Epithelial cell of proximal tubule (primary cell): Measurements from ENCODE around the gene LGI4. TPM values are rescaled to one million over a fixed set of nuclear protein-coding genes. Genes with fewer than 3 reads are reported as not detected.

ENCODE experiments used
- DNase-seq: peaks from one replicate; pipeline ENCODE4 v3.0.0-alpha.2; 2011; ENCODE audit warnings: low read depth
- H3K4me3 ChIP-seq: 2 replicates; pipeline ENCODE4 v1.5.1; 2011; ENCODE audit warnings: low read depth, mild to moderate bottlenecking, low read length
- total RNA-seq: library from RNA; depleted of rRNA; stranded (reverse); fragments of >200 nt; gene quantifications from 2 replicates; pipeline ENCODE4 v1.2.3, GENCODE V29; 2015
- TF ChIP-seq, protein P1 (sequence below): conservative IDR thresholded peaks from 2 replicates; pipeline ENCODE4 v1.5.1; 2012; ENCODE audit warnings: low read depth, mild to moderate bottlenecking, low read length

Gene LGI4
- total RNA-seq, 1 donor from 2014 or later: not detected

- TF ChIP-seq, protein P1, sequence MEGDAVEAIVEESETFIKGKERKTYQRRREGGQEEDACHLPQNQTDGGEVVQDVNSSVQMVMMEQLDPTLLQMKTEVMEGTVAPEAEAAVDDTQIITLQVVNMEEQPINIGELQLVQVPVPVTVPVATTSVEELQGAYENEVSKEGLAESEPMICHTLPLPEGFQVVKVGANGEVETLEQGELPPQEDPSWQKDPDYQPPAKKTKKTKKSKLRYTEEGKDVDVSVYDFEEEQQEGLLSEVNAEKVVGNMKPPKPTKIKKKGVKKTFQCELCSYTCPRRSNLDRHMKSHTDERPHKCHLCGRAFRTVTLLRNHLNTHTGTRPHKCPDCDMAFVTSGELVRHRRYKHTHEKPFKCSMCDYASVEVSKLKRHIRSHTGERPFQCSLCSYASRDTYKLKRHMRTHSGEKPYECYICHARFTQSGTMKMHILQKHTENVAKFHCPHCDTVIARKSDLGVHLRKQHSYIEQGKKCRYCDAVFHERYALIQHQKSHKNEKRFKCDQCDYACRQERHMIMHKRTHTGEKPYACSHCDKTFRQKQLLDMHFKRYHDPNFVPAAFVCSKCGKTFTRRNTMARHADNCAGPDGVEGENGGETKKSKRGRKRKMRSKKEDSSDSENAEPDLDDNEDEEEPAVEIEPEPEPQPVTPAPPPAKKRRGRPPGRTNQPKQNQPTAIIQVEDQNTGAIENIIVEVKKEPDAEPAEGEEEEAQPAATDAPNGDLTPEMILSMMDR: no peak
- DNase-seq: no peak
- H3K4me3 ChIP-seq: no peak overlapping the region
Observed at GRCh38 chr19:35116072-35116801, 18.6 kb downstream of the LGI4 start.

DNA sequence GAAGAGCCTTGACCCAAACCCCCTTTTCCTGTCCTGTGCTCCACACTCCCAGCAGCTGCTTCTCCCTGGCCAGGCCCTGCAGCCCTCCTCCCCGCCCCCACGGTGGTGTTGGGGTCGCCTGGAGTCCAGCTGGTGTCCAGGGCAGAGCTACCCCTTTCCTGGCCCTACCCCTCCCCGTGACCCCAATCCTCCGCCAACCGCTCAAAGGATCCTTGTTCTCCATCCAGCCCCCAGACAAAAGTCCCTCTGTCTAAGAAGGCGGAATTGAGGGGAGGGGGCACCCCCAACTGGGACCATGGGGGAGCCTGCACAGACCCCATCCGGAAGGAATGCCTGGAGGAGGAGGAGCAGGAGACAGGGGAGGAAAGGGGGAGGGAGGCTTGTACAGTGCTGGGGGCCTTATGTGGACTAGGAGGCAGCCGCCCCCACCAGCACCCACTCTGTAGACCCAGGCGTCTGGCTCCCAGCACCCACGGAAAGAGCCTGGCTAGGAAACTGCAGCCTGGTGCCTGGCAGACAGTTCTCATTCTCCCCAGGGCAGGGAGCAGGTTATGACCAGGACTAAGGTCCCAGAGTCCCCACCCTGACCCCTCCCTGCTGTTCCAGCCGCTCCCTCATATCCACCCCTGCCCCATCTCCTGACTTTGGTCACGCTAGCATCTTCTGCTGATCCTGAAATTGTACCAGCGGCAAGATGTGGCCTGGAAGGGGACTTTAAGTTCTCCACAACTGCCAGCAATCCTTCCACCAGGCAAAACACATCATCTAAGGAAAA, 19.5 kb downstream of the LGI4 start, which contains the start of gene FXYD3:
FXYD3 (plus strand) TSS at position 647 of the 775 bp plus-strand sequence. CDS start 3,554 bp downstream, outside the sequence.
- TF ChIP-seq, protein P1: no peak
- no peak for DNase-seq
- no peak within 1 kb of the TSS for H3K4me3 ChIP-seq

DNA sequence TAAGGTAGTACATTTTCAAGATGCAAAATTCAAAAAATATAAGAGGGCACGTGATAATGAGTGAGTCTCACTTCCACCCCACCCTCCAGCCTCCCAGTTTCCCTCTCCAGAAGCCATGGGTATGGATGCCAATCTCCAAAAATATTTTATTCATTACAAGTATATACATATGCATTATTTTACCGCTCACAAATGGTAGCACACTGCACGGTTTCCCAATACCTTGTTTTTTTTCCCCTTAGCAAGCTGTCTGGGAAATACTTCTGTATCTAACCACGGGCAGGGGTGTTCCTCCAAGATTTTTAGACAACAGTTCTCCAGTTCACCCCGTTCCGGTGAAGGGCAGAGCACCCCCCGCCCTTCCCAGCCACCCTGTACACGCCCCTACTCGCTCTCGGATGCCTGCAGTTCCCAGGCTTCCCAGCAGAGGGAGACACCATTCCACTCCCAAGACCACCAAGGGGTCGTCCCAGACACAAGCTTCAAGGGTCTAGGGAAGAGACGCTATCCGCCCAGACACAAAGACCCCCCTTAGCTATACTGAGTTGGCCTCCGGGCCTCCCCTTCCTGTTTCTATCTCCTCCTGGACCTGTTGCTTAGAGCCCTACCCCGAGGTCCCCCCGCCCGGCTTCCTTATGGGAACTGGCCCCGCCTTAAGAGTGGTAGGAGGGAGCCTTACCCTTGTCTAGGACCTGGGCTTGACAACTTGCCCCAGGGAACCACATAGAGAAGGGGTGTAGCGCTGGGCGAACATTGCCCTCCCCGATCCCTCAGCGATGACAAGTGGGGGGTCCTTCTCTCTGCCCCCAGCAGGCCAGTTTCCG, 20.3 kb downstream of the LGI4 start:
- no peak overlapping the region for H3K4me3 ChIP-seq
- TF ChIP-seq, protein P1: peak; percentile 97
- no peak for DNase-seq

- DNase-seq: no peak
- TF ChIP-seq, protein P1: no peak
- H3K4me3 ChIP-seq: no peak overlapping the region
Observed at GRCh38 chr19:35112995-35113688, 21.7 kb downstream of the LGI4 start.

DNA sequence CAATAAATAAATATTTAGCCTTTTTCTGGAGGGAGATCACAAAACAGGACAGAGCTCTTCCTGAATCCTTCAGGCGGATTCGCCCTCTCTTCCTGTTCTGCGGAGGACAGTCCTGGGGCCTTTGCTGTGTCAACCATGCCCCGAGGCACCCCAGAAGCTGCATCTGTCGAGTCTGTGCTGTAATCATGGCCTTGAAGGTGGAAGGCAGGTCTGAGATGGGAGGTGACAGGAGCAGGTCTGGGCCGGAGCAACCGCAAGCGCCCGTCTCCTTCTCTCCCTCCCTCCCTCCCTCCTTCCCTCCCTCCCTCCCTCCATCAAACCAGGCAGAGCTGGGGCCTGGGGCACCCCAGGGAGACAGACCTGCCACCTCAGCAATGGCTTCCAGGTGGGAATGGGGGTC, 23.9 kb downstream of the LGI4 start:
- TF ChIP-seq, protein P1: no peak
- H3K4me3 ChIP-seq: no peak overlapping the region
- DNase-seq: no peak

DNA sequence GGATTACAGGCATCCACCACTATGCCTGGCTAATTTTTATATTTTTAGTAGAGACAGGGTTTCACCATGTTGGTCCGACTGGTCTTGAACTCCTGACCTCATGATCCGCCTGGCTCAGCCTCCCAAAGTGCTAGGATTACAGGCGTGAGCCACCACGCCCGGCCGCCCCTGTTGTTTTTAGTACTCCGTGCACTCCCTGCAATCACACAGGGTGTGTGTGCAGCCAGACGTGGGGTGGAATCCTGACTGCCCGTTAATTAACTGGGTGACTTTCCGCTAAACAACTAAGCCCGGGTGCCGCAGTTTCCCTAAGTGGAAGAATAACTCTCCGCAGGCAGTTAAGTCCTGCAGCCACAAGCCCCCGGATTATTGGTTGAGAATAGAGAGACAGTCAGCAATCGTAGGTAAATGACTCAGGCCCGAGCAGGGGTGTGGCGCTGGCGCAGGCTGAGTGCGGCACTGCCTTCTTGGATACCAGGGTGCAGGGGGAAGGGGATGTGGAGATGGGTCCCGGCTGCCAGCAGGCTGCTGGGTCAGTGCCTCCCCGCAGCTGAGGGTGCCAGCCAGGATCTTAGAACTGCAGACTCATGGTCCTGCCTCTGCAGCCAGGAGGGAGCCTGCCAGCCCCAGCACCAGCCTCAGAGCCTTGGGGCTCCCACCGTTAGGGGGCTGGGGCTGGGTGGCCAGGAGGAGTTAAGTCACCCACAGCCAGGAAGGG, 25.3 kb downstream of the LGI4 start:
- TF ChIP-seq, protein P1: no peak
- DNase-seq: no peak
- H3K4me3 ChIP-seq: no peak overlapping the region
